CD4-positive, alpha-beta T cell treated with Interleukin-4 for 4 hours (primary cell): ENCODE data around the gene OBSCN.

ENCODE experiments used
- DNase-seq: peaks from one replicate; pipeline ENCODE4 v3.0.0-alpha.2; 2020

Gene OBSCN

DNA sequence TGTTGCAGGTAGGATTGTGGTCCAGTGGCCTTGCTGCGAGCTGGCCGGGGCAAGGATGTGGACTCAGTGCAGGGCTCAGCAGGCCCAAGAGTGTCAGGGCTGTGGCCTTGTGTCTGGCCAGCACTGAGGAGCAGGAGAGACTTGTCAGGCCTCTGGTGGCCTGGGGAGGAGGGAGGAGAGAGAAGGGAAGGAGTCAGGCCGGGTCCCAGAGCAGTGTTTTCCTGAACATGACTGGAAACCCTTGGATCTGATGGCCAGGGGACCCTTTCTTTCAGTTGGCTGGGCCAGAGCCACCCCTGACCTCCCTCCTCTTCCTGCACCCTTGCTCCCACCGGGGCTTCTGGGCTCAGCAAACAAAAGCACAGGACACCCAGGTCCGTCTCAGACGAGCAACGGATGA, 37.2 kb upstream of the OBSCN start:
- no peak for DNase-seq

DNA sequence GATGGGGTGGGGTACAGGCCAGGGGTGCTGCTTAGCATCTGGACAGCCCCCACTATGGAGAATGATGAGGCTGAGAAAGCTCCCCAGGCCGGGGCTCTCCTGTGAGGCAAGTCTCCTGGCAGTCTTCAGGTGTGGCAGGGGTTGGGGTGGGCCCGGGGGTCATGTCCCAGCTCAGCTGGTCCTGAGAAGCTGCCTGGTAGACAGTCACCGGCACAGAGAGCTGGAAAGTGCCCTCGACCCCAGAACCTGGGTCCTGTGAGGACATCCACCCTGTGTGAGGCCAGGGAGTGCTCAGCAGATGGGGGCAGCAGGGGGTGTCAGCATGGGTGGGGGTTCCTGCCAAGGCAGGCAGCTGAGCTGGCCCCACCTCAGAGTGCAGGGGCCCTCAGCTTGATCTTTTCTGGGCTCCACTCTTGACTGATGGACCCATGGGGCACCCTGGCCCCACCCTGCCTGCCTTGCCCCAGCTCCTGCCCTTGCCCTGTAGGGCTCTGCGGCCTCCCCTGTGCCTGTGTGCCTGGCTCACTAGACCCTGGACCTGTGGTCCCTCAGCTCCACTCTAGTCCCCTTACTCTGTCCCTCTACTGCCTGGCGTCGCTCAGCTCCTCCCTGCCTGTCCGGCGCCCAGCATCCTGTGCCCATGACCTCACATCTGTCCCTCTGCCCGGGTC, 36.5 kb upstream of the OBSCN start:
- no peak for DNase-seq

DNA sequence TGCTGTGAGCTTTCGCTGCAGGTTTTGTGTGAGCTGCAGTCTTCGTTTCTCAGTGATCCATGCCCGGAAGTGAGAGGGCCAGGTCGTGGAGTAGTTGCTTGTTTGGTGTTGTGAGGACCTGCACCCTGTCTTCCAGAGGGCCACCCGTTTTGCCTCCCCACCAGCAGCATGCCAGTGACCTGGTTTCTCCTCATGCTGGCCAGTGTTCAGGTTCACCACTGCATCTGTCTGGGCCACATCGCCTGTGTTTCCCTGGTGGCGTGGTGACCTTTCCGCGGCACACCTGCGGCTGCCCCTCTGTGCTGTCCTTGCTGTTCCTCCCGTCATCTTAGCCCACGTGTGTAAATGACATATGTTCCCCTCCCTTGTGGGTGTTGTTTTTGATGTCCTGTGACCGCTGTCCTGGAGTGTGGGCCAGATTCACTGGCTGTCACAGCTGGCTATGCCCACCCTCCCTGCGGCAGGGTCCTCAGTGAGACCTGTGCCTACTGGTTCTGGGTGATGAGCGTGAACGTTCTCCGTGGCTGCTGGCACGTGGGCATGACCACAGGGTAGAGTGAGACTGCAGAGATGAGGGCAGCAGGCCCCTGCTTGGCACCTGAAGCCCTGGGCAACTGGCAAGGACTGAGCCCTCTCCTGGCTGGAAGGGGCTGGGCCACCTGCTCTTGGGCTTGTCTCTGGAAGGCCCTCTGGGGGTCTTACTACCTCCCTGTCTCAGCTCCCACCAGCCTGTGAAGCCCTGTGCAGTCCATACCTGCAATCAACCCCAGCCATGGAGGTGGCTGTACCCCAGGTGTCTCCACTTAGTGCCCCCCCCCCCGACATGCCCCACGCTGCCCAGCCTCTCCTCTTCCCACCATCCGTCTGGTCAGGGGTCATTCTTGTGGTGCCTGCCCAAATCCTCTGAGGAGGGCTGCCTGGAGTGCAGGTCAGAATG, 35.0 kb upstream of the OBSCN start:
- no peak for DNase-seq

DNA sequence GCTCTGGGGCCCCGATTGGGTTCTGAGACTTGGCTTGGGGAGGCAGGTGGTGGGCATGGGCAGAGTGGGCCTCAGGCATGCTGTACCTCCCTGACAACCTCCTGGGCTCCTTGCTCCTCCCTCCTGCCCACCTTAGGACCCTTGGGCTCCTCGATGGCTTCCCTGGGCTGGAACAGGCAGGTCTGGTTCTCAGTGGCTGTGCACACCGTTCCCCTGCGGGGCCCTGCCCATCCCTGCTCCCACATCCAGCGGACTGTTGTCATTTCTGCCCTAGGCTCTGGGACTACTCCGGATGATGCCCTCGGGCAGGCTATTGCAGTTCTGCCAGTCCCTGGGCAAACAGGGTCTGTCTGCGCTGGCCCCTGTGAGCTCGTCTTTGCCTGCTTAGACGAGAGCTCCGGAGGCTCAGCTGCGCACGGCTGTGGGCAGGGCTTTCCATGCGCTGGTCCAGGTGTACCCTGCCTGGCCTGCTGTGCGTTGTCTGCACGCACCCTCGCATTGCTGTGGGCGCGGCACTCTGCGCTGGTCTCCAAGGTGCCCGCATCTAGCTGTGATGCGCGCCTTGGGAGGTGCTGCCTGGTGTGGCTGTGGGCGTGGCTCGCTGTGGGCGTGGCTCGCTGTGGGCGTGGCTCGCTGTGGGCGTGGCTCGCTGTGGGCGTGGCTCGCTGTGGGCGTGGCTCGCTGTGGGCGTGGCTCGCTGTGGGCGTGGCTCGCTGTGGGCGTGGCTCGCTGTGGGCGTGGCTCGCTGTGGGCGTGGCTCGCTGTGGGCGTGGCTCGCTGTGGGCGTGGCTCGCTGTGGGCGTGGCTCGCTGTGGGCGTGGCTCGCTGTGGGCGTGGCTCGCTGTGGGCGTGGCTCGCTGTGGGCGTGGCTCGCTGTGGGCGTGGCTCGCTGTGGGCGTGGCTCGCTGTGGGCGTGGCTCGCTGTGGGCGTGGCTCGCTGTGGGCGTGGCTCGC, 34.0 kb upstream of the OBSCN start:
- peak; percentile 16 for DNase-seq

DNA sequence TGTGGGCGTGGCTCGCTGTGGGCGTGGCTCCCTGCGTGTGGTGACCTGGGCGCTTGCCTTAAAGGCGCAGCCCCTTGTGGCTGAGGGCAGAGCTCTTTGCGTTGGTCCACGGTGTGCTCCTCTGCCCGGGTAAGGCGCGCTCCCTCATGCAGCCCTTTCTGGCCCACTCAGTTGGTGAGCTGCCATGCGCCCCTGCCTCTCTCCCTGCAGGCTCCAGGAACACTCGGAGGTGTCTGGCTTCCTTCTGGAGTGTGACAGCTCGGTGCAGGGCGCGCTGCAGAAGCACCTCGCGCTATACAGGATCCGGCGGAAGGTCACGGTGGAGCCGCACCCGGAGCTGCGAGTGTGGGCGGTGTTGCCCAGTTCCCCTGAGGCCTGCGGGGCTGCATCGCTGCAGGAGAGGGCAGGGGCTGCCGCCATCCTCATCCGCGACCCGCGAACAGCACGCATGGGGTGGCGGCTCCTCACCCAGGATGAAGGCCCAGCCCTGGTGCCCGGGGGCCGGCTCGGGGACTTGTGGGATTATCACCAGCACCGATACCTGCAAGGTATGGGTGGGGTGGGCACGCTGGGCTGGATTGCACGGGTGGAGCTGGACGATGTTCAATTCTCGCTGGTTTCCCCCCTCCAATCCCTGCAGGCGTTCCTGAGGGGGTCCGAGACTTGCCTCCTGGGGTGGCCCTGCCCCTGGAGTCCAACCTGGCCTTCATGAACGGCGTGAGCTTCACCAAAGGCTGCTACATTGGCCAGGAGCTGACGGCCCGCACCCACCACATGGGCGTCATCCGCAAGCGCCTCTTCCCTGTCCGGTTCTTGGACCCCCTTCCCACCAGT, 33.1 kb upstream of the OBSCN start:
- peak; percentile 25 for DNase-seq

GRCh38 chr1:228175316-228176023, 32.4 kb upstream of the OBSCN start:
- DNase-seq: no peak

- DNase-seq: no peak
These were observed 31.8 kb upstream of the OBSCN start for GRCh38 chr1:228176024-228176395.

GRCh38 chr1:228176461-228177182, 31.2 kb upstream of the OBSCN start:
- no peak for DNase-seq

- DNase-seq: no peak
These were observed 30.7 kb upstream of the OBSCN start for GRCh38 chr1:228177183-228177475.

DNA sequence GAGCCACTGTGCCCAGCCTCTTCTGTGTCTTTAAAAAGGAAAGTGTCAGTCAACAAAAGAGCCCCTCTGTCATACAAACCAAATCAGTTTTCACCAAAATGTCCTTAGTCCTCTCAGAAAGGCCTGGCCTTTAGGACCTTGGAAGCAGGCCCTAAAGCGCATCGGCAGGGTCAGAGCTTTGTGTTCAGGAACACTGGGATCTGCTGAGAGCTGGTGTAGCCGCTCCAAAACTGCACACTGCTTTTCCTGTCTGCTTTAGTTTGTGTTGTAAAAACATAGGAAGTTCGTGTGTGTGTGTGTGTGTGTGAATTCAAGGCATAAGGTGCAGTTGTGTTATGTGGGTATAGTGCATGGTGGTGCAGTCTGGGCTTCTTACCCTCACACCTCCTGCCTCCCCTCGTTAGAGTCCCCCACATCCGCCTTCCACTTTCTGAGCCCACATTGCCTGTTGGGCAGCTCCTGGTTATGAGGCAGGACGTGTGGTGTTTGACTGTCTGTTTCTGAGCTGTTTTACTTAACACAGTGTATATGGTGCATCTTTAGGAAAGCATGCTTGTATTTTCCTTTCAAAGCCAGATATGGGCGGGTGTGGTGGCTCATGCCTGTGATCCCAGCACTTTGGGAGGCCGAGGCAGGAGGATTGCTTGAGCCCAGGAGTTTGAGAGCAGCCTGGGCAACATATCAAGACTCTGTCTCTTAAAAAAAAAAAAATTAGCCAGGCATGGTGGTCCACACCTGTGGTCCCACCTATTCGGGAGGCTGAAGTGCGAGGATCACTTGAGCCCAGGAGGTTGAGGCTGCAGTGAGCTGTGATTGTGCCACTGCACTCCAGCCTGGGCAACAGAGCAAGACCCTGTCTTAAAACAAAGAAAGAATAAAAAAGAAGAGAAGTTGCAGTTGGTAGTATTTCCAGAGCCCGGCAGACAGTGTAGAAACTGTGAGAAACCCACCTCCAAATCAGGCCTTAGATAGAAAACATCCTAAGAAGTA, 29.8 kb upstream of the OBSCN start:
- DNase-seq: no peak

DNA sequence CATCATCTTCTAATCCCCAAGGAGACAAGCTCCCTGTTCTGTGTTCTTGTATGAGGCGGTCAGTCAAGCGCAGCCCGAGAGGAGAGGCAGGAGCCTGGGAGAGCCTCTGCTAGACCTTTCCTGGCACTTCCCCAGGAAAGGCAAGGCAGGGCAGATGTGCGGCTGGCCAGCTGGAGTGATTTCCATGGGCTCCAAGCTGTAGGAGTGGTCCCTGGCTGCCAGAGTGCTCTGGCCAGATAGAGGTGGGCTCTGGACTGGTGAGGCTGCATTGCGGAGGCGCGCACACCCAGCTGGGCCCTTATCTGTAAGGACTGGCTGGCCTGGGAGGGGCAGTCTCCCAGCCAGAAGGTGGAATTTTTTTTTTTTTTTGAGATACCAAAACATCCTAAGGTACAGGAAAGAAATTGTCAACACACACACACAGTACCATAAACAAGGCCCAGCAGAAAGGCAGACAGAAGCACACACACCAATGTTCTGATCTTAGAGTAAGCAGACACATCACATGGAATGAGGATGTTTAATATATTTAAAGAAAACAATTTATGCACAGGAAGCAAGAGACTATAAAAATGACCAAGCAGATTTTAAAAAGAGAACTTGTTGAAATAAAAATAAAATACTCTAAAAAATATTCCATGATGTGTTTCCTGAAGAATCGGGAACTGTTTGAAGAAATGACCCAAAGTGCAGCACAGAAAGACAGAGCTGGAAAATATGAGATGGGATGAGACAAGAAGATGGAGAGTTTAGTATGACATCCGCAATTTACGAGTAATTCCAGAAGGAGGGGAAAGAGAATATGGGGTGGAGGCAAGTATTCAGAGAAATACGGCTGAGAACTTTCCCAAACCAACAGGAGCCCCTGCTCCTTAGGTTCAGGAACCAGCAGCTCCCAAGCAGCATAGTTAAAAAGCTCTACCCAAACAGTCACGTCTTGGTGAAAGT, 28.8 kb upstream of the OBSCN start:
- no peak for DNase-seq

DNA sequence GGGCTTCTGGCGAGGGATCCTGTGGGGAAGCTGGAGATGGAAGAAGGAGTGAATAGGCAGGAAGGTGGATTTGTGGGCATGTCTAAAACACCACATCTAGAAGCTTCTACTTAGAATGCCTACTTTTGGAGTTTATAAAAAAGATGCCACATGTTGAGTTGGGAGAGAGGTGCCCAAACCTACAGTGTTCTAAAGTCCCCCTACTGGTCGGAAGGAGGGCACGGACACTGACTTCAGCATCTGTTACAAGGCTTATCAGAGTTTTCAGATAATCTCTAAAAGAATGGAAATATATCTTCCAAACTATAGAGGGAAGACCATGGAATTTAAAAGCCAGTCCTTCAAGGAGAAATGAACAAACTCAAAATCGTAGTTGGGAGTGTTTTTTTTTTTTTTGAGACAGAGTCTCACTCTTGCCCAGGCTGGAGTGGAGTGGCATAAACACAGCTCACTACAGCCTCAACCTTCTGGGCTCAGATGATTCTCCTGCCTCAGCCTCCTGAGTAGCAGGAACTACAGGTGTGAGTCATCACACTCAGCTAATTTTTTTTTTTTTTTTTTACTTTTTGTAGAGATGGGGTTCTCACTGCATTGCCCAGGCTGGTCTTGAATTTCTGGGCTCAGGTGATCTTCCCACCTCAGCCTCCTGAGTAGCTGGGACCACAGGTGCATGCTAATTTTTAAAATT, 27.4 kb upstream of the OBSCN start:
- DNase-seq: no peak

GRCh38 chr1:228180959-228181644, 26.7 kb upstream of the OBSCN start:
- no peak for DNase-seq

- no peak for DNase-seq
These were observed 26.2 kb upstream of the OBSCN start for GRCh38 chr1:228181645-228182034.

- no peak for DNase-seq
These were observed 25.4 kb upstream of the OBSCN start for GRCh38 chr1:228182296-228183030.

GRCh38 chr1:228184152-228184551, 23.7 kb upstream of the OBSCN start:
- no peak for DNase-seq

DNA sequence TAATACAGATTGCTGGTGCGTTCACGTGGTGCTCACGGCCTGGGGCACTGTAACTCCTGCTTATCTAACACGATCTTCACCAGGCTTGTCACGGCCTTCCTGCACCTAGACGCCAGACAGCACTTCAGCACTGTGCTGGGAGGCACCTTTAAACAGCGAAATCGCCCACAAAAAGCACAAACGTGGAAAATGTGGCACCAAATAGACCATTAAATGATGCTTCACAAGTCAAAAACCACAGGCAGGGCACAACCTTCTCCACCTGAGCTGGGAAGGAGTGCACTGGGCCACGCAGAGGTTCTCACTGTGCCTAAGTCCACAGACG, 22.2 kb upstream of the OBSCN start:
- peak; percentile 61 for DNase-seq
